NCI-H146 treated with DMSO at 0.1 percent for 48 hours (cell line): ENCODE measurements around the gene STOX2.

ENCODE experiments used
- DNase-seq: peaks from one replicate; lab custom pipeline; 2025; ENCODE audit not compliant: unreplicated experiment; lab: John Stamatoyannopoulos, UW

Gene STOX2

GRCh38 chr4:183888564-183888963, 16.5 kb upstream of the STOX2 start:
- DNase-seq, result no peak

GRCh38 chr4:183889190-183889589, 15.9 kb upstream of the STOX2 start:
- no peak for DNase-seq

- no peak for DNase-seq
Measured at GRCh38 chr4:183897193-183897592, 7.9 kb upstream of the STOX2 start.

GRCh38 chr4:183898456-183898855, 6.7 kb upstream of the STOX2 start:
- no peak for DNase-seq

- no peak for DNase-seq
Measured at GRCh38 chr4:183903021-183903760, 1.9 kb upstream of the STOX2 start.

- no peak for DNase-seq
Measured at GRCh38 chr4:183905593-183906488, 734 bp downstream of the STOX2 start.

GRCh38 chr4:183906489-183906738, 1.3 kb downstream of the STOX2 start:
- no peak for DNase-seq

- DNase-seq, result no peak
Measured at GRCh38 chr4:183906739-183907651, 1.9 kb downstream of the STOX2 start.

GRCh38 chr4:183907871-183908683, 3.0 kb downstream of the STOX2 start:
- no peak for DNase-seq

GRCh38 chr4:183909187-183909586, 4.1 kb downstream of the STOX2 start:
- DNase-seq, result no peak

GRCh38 chr4:183909801-183910200, 4.7 kb downstream of the STOX2 start:
- DNase-seq, result no peak

GRCh38 chr4:183912585-183912984, 7.5 kb downstream of the STOX2 start:
- no peak for DNase-seq

- DNase-seq, result no peak
Measured at GRCh38 chr4:183915976-183916375, 10.9 kb downstream of the STOX2 start.

GRCh38 chr4:183918696-183919095, 13.6 kb downstream of the STOX2 start:
- DNase-seq, result no peak

GRCh38 chr4:183919141-183919540, 14.0 kb downstream of the STOX2 start:
- no peak for DNase-seq

GRCh38 chr4:183920512-183920911, 15.4 kb downstream of the STOX2 start:
- DNase-seq, result no peak

GRCh38 chr4:183921335-183921734, 16.2 kb downstream of the STOX2 start:
- DNase-seq, result no peak

- no peak for DNase-seq
Measured at GRCh38 chr4:183924362-183925044, 19.4 kb downstream of the STOX2 start.

GRCh38 chr4:183926950-183927349, 21.8 kb downstream of the STOX2 start:
- DNase-seq, result no peak

- DNase-seq, result no peak
Measured at GRCh38 chr4:183932576-183932975, 27.5 kb downstream of the STOX2 start.
